H4 (cell line): ENCODE measurements around the gene ESYT2. TPM values are rescaled to one million over a fixed set of nuclear protein-coding genes. Genes with fewer than 3 reads are reported as not detected.
"Not testable (repeated sequence)": the region's sequence is repeated elsewhere in the genome, so short reads cannot be mapped to it uniquely, and the experiment has no call there.

Experiments
- DNase-seq: peaks from one replicate; pipeline ENCODE4 v3.0.0-alpha.2; 2015; ENCODE audit warnings: low spot score
- total RNA-seq: library from RNA; depleted of rRNA; stranded (reverse); fragments of >200 nt; shearing (Covaris generic); gene quantifications from 2 replicates; pipeline ENCODE4 v1.2.3, GENCODE V29; 2014

ESYT2 gene
- total RNA-seq, 1 experiment from 2014 or later = 26.9 TPM

DNA sequence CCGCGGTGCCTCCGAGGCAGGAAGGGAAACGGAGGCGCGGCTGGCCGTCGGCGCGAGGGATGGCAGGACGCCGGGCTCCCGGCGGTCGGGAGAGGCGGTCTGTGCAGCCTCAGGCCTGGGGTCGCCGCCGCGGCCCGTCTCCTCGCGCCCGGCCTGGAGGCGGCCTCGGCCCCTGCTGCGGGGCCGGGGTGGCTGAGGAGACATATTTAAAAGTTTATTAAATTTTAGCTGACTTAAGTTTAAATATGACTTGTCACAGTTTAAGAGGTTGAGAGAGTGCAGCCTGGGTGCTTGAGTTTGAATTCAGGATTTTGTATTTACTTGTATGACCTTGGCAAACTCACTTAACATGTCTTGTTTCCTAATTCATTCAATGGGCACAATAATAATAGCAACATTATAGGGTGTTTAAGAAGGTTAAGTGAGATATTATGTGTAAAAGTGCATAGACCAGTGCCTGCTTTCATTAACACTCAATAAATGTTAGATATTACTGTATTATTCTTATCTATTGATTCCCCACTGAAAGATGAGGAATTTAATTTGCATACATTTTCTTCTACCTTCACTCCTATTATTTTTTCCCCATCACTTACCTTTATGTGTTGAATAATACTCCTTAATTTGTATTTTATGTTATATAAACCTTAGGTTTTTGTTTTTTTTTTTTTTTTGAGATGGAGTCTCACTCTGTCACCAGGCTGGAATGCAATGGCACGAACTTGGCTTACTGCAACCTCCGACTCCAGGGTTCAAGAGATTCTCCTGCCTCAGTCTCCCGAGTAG is 27.8 kb upstream of the ESYT2 start:
- no peak for DNase-seq

DNA sequence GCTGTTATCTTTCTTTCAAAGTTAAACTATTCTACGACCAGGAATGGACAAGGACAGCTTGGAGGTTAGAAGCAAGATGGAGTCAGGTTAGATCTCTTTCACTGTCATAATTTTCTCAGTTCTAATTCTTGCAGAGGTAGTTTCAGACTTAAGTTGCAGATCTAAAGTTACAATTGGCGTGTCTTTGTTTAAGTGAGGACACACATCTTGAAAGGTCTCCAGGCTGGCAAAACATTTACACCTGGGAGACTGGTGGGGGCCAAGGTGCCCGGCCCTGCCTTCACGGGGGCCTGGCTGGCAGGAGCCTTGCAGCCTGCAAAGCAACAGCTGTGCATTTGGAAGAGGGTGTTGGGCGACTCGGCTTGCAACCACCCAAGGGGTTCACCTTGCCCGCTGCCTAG is 25.4 kb upstream of the ESYT2 start:
- DNase-seq = no peak

DNA sequence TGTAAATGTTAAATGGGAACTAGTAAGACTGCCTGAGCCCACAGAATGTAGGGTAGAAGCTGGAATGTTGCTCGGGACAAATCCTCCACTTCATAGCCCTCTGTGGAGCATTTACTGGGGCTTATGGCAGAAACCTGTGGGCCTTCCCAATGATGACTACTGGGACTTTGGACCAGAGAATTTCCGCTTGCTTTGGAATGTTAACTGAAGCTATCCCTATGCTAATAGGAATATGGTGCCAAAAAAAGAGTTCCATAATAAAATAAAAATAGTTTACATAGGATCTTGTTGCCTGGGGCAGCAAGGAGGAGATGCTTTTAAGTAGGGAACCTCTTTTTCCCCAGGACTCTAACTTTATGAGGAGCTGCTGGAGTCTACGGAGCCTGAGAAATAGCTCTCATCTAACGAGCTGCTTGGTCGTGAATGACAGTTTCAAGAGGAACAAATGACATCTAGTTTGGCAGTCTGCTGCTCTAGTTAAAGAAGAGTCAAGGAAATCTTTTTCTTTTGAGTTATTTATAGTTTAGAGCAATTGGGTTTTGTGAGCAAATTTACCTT is 21.3 kb upstream of the ESYT2 start:
- DNase-seq = no peak

DNA sequence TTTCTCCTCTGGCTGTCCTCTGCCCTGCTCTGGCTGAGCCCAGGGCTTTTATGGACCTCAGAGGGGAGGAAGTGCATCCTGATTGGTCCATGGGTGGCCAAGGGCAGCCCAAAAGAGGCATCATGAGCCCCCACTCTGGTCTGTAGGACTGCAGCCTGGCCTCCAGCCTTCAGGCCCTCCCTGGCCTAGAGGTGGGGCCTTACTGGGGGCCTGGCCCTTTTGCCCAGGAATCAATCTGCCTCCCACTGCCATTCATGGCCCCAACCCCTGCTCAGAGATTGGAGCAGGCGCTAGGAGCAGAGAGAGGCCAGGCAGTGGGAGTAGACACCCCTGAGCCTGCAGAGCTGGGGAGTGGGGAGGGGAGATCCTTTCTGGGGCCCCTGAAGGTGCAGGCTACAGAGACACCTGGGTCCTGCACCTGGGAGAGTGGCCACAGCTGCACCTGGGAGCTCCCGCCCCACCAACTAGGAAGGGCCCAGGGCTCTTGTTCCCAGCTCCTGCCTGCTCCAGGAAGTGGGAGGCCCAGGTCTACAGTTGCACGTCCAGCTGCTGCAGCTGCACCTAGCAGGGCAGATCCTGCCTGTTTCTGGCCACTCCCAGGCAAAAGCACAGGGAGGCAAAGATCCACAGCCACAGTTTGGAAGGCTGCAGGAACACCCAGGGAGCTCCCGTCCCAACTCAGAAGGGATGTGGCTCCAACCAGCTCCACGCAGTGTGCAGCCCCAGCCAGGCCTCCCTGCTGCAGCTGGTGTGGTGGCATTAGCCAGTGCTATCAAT is 20.6 kb upstream of the ESYT2 start:
- no peak for DNase-seq

DNA sequence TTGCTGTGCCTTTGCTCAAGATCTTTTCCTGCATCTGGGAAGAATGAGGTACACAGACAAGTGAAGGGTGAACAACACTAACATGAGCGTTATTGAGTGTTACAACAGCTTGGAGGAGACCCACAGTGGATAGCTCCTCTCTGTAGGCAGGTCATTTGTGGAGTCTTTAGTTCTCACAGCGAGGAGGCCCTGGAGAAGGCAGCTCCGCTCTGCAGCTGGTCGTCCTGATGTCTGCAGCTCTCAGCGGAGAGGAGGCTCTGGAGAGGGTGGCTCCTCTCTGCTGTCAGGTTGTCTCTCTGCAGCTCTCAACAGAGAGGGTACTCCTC is 20.1 kb upstream of the ESYT2 start:
- DNase-seq = no peak

DNA sequence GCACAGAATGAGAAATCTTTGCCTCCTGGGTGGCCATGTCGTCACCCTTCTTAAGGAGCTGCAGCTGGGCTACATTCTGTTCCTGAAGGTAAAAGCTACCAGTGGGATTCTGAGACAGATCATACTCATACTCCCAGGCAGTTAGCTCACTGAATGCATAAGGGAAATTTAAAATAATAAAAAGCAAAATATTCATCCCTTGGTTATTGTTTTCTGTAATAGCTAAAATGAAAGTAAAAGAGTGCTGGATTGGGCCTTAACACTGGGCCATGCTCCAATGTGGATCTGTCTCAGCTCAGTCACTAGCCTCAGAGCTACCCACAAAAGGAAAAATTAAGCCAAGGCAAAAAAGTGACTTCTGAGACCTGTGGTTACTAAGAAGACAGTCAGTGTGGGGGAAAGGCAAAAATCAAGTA is 18.1 kb upstream of the ESYT2 start:
- no peak for DNase-seq

DNA sequence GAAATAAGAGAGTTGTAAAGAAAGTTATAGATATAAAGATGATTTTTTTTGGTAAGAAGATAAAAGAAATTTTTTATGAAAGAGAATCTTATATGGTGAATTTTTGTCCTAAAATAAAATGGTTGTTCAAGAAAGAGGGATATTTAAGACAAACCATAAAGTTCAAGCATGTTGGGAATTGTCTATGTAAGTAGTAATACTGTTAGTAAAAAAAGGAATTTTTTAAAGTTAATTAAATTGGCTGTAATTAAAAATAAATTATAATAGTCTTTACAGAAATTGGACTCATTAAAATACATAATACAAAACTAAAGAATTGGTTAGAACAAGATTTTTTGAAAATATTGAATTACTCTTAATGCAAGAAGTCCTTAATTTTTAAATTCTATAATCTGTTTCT is 17.0 kb upstream of the ESYT2 start:
- no peak for DNase-seq

DNA sequence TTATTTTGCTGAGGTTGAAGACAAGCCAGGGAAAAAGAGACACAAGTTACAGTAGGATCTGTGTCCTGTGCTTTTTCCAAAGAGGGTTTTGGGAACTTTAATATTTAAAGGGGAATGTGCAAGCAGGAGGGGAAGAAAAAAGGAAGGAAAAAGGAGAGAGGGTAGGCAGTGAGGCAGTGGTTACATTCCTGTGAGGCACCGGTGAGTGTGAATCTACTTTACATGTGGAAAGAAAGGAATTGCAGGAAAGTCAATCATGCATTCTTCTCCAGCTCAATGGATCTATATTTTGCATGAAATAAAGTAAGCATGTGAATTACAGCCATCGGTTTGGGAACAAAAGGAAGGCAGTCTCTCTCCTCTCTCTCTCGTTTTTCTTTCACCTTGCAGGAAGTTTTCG is 14.5 kb upstream of the ESYT2 start:
- DNase-seq = no peak

DNA sequence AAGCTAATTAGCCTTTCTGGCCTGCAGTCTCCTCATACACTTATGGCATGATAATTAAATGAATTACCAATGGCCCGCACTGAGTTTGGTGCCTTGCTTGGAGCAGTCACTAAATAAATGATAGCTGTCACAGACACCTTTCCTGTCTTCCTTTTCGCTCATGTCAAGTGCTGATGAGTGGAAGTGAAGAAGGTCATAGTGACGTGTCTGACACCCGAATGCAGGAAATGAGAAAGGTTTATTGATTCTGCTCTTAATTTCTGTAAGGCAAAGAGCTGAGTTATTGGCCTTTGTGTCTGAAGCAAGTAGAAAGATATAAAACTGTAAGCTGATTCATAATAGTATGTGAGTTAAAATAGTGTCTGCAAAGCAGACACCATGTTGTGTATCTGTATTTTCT is 13.2 kb upstream of the ESYT2 start:
- DNase-seq = no peak

DNA sequence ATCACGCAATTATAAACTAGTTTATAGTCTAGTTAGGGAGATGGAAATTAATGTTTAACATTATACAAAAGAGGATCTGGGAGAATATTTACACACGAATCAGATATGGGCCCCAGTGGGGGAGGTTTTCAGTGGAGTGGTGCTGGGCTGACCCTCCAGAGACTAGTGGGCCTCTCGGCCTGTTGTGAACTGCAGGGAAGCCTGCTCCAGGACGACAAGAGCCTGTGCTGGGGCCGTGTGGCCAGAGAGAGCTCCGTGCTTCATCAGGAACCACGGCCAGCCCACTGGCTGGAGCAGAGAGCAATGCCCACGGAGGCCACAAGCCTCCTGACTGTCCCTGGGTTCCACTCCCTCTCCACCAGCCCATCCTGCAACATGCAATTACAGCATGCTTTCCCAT is 11.3 kb upstream of the ESYT2 start:
- no peak for DNase-seq

DNA sequence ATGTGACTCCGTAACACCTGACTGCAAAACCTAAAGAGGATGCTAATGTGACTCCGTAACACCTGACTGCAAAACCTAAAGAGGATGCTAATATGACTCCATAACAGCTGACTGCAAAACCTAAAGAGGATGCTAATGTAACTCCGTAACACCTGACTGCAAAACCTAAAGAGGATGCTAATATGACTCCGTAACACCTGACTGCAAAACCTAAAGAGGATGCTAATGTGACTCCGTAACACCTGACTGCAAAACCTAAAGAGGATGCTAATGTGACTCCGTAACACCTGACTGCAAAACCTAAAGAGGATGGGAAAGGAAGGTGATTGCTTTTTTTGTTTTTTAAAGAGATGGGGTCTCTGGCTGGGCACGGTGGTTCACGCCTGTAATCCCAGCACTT is 9.9 kb upstream of the ESYT2 start:
- DNase-seq = not testable (repeated sequence)

DNA sequence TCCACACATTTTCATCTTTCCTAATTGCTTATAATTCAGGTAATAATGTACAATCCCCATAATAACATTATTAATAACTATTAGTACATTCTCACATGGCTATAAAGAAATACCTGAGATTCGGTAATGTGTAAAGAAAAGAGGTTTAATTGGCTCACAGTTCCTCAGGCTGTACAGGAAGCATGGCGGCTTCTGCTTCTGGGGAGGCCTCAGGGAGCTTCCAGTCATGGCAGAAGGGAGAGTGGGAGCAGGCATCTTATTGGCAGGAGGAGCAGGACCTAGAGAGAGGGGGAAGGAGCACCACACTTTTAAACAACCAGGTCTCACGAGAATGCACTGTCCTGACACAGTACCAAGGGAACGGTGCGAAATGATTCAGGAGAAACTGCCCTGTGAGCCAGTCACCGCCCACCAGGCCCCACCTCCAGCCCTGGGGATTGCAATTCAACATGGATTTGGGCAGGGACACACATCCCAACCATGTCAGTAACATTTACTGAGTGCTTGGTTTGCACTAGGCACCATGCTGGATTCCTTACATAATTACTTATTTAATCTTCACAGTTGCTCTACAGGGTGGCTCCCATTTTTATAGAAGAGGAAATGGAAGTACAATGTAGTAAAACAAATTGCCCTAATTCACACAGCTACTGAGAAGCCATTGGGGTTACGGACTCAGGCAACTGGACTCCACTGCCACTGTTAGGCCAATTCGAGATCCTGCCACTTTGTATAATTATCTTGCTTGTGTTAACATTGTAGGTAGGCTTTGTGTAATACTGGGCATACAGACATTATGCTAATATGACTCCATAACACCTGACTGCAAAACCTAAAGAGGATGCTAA is 8.7 kb upstream of the ESYT2 start:
- no peak for DNase-seq

DNA sequence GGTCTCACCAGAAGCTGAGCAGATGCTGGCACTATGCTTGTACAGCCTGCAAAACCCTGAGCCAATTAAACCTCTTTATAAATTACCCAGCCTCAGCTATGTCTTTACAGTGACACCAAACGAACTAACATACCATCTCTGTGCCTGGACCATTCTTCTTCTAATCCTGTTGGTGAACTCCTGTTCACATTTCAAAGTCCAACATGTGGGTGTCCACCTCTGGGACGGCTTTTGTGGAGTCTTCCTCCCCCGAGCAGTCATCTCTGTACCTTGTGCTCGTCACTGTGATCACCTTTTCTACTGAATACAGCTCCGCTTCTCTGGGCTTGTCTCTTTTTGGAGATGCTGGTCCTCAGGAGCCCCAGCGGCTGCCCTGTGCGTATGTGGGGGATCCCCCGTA is 7.4 kb upstream of the ESYT2 start:
- no peak for DNase-seq

DNA sequence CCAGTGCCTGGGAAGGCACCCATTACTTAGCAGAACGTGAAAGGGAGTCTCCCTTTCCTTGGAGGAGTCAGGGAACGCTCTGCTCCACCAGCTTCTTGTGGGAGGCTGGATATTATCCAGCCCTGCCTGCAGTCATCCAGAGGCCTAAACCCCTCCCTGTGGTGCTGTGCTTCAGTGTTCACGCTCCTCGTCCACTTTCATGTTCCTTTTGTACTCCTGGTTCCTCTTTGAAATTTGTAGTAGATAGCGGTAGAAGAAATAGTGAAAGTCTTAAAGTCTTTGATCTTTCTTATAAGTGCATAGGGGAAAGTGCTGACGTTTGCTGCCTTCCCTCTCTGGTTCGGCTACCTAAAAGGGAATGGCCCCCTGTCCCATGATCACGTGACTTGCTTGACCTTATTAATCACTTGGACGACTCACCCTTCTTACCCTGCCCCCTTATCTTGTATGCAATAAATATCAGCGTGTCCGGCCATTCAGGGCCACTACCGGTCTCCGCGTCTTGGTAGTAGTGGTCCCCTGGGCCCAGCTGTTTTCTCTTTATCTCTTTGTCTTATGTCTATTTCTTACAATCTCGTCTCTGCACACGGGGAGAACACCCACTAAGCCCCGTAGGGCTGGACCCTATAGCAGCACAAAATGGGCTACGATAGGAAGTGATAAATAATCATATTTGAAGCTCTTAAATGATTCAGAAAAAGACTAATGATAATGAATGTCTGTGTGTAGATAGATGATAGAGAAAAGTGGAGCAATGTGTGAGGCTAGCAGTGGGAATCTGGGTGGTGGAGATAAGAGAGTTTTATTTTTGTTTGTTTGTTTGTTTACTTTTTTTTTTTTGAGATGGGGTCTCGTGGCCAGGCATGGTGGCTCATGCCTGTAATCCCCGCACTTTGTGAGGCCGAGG is 5.8 kb upstream of the ESYT2 start:
- no peak for DNase-seq

DNA sequence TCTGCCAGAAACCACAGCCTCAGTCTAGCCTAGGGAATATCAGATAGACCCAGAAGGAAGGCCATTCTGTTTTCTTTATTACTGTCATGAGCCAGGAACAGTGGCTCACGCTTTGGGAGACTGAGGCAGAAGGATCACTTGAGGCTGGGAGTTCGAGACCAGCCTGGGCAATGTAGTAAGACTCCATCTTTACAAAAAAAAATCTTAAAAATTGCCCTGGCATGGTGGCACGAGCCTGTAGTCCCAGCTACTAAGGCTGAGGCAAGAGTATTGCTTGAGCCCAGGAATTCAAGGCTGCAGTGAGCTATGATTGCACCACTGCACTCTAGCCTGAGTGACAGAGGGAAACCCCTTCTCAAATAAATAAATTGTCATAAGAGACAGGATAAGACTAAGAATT is 3.7 kb upstream of the ESYT2 start:
- DNase-seq = no peak

DNA sequence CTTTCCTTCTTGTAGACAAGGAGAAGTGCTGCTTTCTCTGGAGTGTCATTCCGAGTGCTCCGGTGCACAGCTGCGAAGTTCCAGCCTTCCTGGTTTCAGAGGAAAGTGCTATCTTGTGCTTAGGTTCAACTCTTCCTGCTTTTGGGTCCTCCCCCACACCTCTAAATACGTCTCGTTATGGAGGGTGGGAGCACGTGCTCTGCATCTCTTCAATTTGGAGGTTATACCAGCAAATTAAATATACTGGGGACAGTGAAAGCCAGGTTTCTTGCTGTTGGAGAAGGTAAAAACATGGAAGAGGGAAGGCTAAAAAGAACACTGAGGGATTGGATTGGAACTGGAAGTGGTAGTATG is 2.4 kb upstream of the ESYT2 start:
- DNase-seq = no peak

DNA sequence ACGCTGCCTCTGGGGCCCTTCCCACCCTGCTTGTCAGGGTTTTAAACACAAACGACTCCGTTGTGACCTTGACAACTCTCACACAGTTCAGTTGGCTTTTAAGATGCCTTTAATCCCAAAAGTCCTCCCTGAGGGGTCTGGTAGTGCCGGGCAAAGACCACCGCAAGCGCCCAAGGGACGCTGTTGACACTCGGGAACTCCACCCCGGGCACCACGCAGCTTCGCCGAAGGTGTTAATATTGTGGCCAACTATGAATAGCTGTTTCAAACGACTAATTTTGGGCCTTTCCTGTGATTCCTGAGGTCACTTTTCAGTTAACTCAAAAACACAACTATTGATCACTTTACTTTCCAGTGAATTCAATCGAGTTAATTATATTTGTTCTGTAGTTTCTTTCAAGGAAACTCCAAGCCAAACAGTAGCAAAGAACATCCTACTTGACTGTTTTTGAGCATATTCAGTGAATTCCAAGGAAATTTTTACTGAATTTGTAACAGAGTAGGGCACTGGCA is 958 bp upstream of the ESYT2 start:
- DNase-seq = no peak

DNA sequence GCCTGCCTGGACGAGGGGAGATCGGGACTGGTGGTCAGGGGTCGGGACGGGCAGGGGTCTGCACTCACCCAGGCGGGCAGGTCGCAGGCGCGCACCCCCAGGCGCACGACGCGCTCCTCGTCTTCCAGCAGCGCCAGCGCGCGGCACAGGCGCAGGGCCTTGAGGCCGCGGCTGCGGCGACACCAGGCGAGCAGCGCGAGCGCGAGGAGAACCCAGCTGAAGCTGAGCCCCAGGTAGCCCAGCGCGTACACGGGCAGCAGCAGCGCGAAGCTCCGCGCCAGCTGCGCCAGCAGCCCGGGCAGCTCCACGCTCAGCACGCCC is 328 bp downstream of the ESYT2 start:
- peak; percentile 71 for DNase-seq

DNA sequence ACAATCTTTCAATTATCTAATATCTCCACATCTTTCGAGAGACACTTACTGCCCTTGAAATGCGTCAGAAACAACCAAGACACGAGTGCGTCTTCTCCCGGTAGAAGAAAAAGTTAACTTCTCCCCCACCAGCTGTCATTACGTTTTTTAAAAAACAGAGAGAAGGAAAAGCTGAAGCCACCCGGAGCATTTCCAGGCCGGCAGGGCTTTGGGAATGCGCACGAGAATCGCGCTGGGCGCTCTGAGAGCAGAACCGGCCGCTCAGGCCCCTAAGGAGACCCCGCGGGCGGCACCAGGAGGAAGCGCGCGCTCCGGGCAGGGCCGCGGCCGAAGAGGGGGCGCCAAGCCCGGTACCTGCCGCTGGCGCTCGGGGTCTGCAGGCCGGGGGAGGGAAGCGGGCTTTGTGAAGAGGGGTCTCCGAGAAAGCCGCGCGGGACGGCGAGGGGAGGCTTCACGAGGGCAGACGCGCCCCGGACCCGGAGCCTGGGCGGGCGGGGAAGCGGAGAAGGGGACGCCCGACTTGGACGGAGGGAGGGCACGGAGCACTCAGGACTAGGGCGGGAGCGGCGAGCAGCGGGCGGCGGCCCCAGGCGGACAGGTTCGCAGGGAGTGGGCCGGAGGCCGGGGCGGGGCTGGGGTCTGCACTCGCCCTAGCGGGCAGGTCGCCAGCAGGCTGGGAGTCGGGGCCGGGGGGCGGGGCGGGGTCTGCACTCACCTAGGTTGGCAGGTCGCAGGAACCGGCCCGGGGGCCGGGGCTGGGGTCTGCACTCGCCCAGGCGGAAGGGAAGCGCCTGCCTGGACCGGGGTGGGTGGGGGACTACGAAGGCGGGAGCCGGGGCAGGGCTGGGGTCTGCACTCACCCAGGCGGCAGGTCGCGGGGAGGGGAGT is 932 bp downstream of the ESYT2 start:
- no peak for DNase-seq

DNA sequence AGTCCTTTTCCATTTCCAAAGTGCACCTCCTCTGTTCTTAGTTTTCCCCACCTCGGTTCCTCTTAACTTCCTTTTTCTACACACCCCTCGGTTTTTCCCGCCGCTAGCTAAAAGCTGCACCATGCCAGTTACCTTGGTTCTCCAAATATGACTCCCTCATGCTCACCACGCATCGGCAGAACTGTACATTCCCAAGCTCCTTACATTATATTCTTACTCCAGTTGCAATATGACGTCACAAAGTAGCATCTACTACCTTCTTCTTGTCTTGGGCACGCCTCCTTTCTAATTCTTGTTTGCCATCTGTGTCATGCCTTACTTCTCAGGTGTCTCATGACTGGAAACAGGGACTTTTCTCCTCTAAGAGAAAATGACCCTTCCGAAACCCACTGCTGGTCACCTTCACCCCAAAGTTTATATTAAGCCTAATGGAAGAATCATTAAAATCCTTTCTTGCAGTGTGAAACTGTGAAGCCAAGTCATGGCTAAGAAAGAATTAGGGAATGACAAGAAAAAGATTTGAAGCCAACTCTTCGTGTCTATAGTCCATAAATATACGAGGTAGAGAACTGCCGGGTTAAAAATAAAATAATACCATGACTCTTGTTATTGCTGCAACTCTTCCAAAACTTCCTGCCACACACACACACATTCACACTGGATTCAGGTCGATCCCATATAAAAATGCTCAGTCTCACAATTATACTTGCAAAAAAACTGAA is 1.7 kb downstream of the ESYT2 start:
- no peak for DNase-seq
